Stimulated activated naive B cell treated with anti-CD40 and anti-IgM and Interleukin-4, amounts not matched to agents 10 μg/mL and 1 μg/mL and 100 μg/mL, for 72 hours (primary cell): ENCODE results near the gene SLC25A18.
"Not testable (repeated sequence)": the region's sequence is repeated elsewhere in the genome, so short reads cannot be mapped to it uniquely, and the experiment has no call there.

Source experiments
- ATAC-seq, 2 donors: fragments of 150-1000 bp; cut with Tn5 transposase; replicated peaks; 2 replicates each; pipeline ENCODE4 v1.10.0; 2021; ENCODE audit warnings: moderate library complexity in 1 of 2
- DNase-seq: peaks from one replicate; pipeline ENCODE4 v3.0.0; 2021
- H3K27ac Mint-ChIP-seq: one replicate; pipeline ENCODE4 v1.8.0; 2022; ENCODE audit warnings: mild to moderate bottlenecking, mixed read lengths
- H3K27me3 Mint-ChIP-seq, 2 donors: one replicate each; pipeline ENCODE4 v1.8.0; 2022; ENCODE audit warnings: mixed read lengths in 2 of 2
- H3K36me3 Mint-ChIP-seq, 2 donors: one replicate each; pipeline ENCODE4 v1.8.0; 2022; ENCODE audit warnings: mixed read lengths in 2 of 2, mild to moderate bottlenecking in 1 of 2
- H3K4me1 Mint-ChIP-seq, 2 donors: one replicate each; pipeline ENCODE4 v1.8.0; 2022; ENCODE audit warnings: mixed read lengths in 2 of 2, mild to moderate bottlenecking in 1 of 2
- H3K4me3 Mint-ChIP-seq, 2 donors: one replicate each; pipeline ENCODE4 v1.8.0; 2022; ENCODE audit warnings: mild to moderate bottlenecking in 2 of 2, mixed read lengths in 2 of 2, moderate library complexity in 1 of 2
- H3K9me3 Mint-ChIP-seq, 2 donors: one replicate each; pipeline ENCODE4 v1.8.0; 2022; ENCODE audit warnings: mixed read lengths in 2 of 2, mild to moderate bottlenecking in 1 of 2

Gene SLC25A18

DNA sequence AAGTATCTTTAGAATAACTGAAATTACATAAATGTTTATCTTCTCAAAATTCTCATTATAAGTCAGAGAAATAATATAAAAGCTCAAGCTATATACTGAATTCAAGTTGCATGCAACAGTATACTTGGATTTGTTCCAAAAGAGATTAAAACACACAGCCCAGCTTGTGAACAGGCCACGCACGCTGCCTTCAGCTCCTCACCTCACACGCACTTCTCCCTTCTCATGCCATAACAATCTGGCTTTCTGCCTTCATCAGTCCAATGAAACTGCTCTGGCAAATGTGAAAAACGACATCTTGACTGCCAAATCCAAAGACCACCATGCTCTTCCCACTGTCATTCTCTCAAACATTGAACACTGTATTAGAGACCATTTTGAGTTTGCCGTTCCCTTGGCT is 43.2 kb downstream of the SLC25A18 start:
- DNase-seq (no peak), ATAC-seq (no peak)
- no peaks in the 10 kb centered on the region for H3K9me3 Mint-ChIP-seq
- no peak overlapping the region for H3K27ac Mint-ChIP-seq
- H3K4me3 Mint-ChIP-seq, result no peak overlapping the region
- no peaks in the 10 kb centered on the region for H3K4me1 Mint-ChIP-seq
- H3K27me3 Mint-ChIP-seq, result no peaks in the 10 kb centered on the region
- peaks cover 10 to 23% of the 10 kb centered on the region in 2 donors for H3K36me3 Mint-ChIP-seq

DNA sequence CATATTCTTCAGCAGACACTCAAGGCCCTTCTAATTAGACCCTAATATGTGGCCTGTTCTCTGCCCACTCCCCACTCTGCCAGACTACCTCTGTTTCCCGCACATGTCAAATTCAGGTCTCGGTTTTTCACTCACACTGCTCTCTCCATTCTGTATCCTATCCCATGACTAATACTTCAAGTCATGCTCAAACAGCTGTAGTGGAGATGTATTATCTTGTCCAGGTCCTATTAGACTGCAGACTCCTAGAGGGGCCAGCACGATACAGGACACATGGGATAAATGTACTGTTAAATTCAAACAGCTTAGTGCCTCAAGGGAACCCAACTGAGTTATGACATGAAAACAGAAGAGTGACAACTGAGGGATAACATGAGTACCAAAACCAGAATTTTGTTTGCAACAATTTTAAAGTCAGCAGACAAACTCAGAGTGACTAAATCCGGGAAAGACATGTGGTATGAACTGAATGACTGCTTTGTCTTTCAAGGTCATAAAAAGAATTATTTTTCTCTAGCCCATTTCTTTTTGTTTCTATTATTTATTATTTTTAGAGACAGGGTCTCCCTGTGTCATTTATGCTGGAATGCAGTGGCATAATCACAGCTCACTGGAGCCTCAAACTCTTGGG is 44.7 kb downstream of the SLC25A18 start:
- Mint-ChIP-seq H3K27me3 (no peaks in the 10 kb centered on the region), H3K4me1 (no peaks in the 10 kb centered on the region), H3K36me3 (peaks cover 13 to 36% of the 10 kb centered on the region in 2 donors), H3K9me3 (no peaks in the 10 kb centered on the region), H3K4me3 (no peak overlapping the region), H3K27ac (no peak overlapping the region)
- DNase-seq (no peak), ATAC-seq (no peak)

DNA sequence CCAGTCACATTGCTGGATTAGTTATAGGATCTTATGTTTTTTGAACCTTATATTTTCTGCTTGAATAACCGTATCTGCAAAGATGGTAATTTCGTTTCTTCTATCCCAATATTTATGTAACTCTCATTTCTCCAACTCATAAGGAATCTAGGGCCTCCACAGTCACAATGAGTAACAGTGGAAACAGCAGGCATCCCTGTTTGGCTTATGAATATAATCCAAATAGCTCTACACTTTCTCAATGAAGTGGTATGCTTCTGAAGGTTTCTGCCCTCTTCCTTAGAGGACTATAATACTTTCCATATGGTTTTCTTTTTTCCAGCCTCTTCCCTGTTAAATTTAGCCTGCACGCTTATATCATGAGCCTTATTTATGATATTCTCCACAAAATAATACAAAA is 48.8 kb downstream of the SLC25A18 start:
- ATAC-seq (no peak), DNase-seq (no peak)
- Mint-ChIP-seq H3K36me3 (peaks cover 19 to 46% of the 10 kb centered on the region in 2 donors), H3K4me3 (no peak overlapping the region), H3K9me3 (no peaks in the 10 kb centered on the region), H3K27me3 (no peaks in the 10 kb centered on the region), H3K27ac (no peak overlapping the region), H3K4me1 (no peaks in the 10 kb centered on the region)

GRCh38 chr22:17613280-17613679 is 50.0 kb downstream of the SLC25A18 start:
- no peaks in the 10 kb centered on the region for H3K27me3 Mint-ChIP-seq
- no peak for ATAC-seq
- no peak for DNase-seq
- H3K4me1 Mint-ChIP-seq, result no peaks in the 10 kb centered on the region
- H3K9me3 Mint-ChIP-seq, result no peaks in the 10 kb centered on the region
- peaks cover 19 to 49% of the 10 kb centered on the region in 2 donors for H3K36me3 Mint-ChIP-seq
- H3K27ac Mint-ChIP-seq, result no peak overlapping the region
- H3K4me3 Mint-ChIP-seq, result no peak overlapping the region

DNA sequence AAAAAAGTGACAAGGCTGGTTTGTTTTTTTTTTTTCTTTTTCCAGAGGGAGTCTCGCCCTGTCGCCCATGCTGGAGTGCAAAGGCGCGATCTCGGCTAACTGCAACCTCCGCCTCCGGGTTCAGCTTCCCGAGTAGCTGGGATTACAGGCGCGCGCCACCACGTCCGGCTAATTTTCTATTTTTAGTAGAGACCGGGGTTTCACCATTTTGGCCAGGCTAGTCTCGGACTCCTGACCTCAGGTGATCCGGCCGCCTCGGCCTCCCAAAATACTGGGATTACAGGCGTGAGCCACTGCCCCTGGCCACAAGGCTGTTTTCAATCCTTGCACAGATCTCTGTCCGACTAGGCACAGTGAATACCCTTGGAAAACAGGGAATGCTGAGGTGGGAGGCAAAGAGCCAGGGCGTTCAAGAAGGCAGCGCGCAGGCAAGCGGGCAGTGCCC is 64.7 kb downstream of the SLC25A18 start:
- no peak for DNase-seq
- ATAC-seq, result no peak
- Mint-ChIP-seq H3K4me3 (peak overlapping the region; percentile 95 to 97), H3K27ac (peak overlapping the region; percentile 97), H3K36me3 (peaks cover 5 to 7% of the 10 kb centered on the region in 2 donors), H3K4me1 (peaks cover 4 to 35% of the 10 kb centered on the region in 2 donors), H3K27me3 (no peaks in the 10 kb centered on the region), H3K9me3 (no peaks in the 10 kb centered on the region)

- peaks cover 4 to 35% of the 10 kb centered on the region in 2 donors for H3K4me1 Mint-ChIP-seq
- peaks cover 3% of the 10 kb centered on the region in 2 donors for H3K36me3 Mint-ChIP-seq
- ATAC-seq (peak; percentile 100), DNase-seq (peak; percentile 95)
- no peaks in the 10 kb centered on the region for H3K9me3 Mint-ChIP-seq
- H3K27me3 Mint-ChIP-seq, result no peaks in the 10 kb centered on the region
- peak within 1 kb of the TSS; percentile 95 to 97 for H3K4me3 Mint-ChIP-seq
- H3K27ac Mint-ChIP-seq, result peak within 1 kb of the TSS; percentile 97
Observed at GRCh38 chr22:17628406-17629172, 65.3 kb downstream of the SLC25A18 start, which contains the start of gene ATP6V1E1. Gene ATP6V1E1 (minus strand): TSS chr22:17628749. CDS start chr22:17628635, 114 bp downstream.

DNA sequence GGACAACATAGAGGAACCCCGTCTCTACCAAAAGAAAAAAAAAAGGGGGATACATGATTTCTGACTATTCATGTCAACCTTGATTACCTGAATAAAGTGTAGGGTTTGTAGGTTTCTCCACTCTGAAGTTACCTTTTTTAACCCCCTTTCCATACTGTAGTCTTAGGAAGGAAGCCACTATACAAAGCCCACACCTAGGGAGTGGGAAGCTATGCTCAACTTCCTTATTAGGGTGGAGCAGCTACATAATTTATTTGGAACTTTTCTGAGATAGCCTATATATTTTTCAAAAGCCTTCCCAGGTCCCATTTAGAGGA is 65.8 kb downstream of the SLC25A18 start:
- ATAC-seq, result peak; percentile 17 to 23
- H3K27me3 Mint-ChIP-seq, result no peaks in the 10 kb centered on the region

GRCh38 chr22:17629641-17630040 is 66.3 kb downstream of the SLC25A18 start:
- Mint-ChIP-seq H3K27ac (peak overlapping the region; percentile 67), H3K4me3 (peak overlapping the region in 1 of 2 donors; percentile 95), H3K36me3 (peaks cover 0 to under 1% of the 10 kb centered on the region in 2 donors), H3K9me3 (no peaks in the 10 kb centered on the region), H3K4me1 (peaks cover 2 to 27% of the 10 kb centered on the region in 2 donors), H3K27me3 (no peaks in the 10 kb centered on the region)
- DNase-seq, result no peak
- no peak for ATAC-seq

More for the DNA sequence above, 65.8 kb downstream of the SLC25A18 start:
- H3K4me1 Mint-ChIP-seq, result peaks cover 2 to 30% of the 10 kb centered on the region in 2 donors
- H3K4me3 Mint-ChIP-seq, result peak overlapping the region; percentile 95 to 97
- no peak for DNase-seq
- H3K36me3 Mint-ChIP-seq, result peaks cover 0 to 3% of the 10 kb centered on the region in 2 donors
- no peaks in the 10 kb centered on the region for H3K9me3 Mint-ChIP-seq
- H3K27ac Mint-ChIP-seq, result peak overlapping the region; percentile 97

GRCh38 chr22:17631076-17631565 is 67.8 kb downstream of the SLC25A18 start:
- ATAC-seq (no peak), DNase-seq (no peak)
- H3K4me3 Mint-ChIP-seq, result no peak overlapping the region
- H3K27me3 Mint-ChIP-seq, result no peaks in the 10 kb centered on the region
- H3K27ac Mint-ChIP-seq, result no peak overlapping the region
- peaks cover 2 to 14% of the 10 kb centered on the region in 2 donors for H3K4me1 Mint-ChIP-seq
- no peaks in the 10 kb centered on the region for H3K36me3 Mint-ChIP-seq
- no peaks in the 10 kb centered on the region for H3K9me3 Mint-ChIP-seq

- H3K36me3 Mint-ChIP-seq, result no peaks in the 10 kb centered on the region
- H3K9me3 Mint-ChIP-seq, result no peaks in the 10 kb centered on the region
- H3K27me3 Mint-ChIP-seq, result no peaks in the 10 kb centered on the region
- peaks cover 7 to 19% of the 10 kb centered on the region in 2 donors for H3K4me1 Mint-ChIP-seq
- ATAC-seq (no peak), DNase-seq (no peak)
- no peak overlapping the region for H3K4me3 Mint-ChIP-seq
- H3K27ac Mint-ChIP-seq, result no peak overlapping the region
Observed at GRCh38 chr22:17633217-17633997, 70.1 kb downstream of the SLC25A18 start.

- no peaks in the 10 kb centered on the region for H3K27me3 Mint-ChIP-seq
- peaks cover 7 to 19% of the 10 kb centered on the region in 2 donors for H3K4me1 Mint-ChIP-seq
- no peak overlapping the region for H3K27ac Mint-ChIP-seq
- DNase-seq (no peak), ATAC-seq (no peak)
- peaks cover 3% of the 10 kb centered on the region in 2 donors for H3K36me3 Mint-ChIP-seq
- H3K9me3 Mint-ChIP-seq, result no peaks in the 10 kb centered on the region
- H3K4me3 Mint-ChIP-seq, result no peak overlapping the region
Observed at GRCh38 chr22:17633998-17634323, 70.7 kb downstream of the SLC25A18 start.

- Mint-ChIP-seq H3K27me3 (no peaks in the 10 kb centered on the region), H3K4me1 (peaks cover 5 to 19% of the 10 kb centered on the region in 2 donors), H3K27ac (peak overlapping the region; percentile 42), H3K4me3 (no peak overlapping the region), H3K36me3 (peaks cover 3% of the 10 kb centered on the region in 2 donors), H3K9me3 (no peaks in the 10 kb centered on the region)
- DNase-seq (no peak), ATAC-seq (no peak)
Observed at GRCh38 chr22:17634696-17635095, 71.4 kb downstream of the SLC25A18 start.

DNA sequence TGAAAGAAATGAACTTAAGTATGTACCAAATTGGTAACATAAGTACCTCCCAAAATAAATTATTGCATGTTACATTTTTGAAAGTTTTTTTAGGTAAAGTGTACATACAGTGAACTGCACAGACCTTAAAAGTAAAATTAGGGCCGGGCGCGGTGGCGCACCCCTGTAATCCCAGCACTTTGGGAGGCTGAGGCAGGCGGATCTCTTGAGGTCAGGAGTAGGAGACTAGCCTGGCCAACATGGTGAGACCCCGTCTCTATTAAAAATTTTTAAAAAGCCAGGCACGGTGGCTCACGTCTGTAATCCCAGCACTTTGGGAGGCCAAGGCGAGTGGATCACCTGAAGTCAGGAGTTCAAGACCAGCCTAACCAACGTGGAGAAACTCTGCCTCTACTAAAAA is 73.6 kb downstream of the SLC25A18 start:
- not testable (repeated sequence) for H3K9me3 Mint-ChIP-seq, H3K36me3 Mint-ChIP-seq, DNase-seq, H3K27me3 Mint-ChIP-seq, H3K27ac Mint-ChIP-seq, H3K4me3 Mint-ChIP-seq, ATAC-seq
- peaks cover 4 to 25% of the 10 kb centered on the region in 2 donors for H3K4me1 Mint-ChIP-seq

- Mint-ChIP-seq H3K4me1 (peaks cover 4 to 25% of the 10 kb centered on the region in 2 donors), H3K27ac (peak overlapping the region; percentile 100), H3K36me3 (peaks cover 5 to 15% of the 10 kb centered on the region in 2 donors), H3K27me3 (no peaks in the 10 kb centered on the region), H3K4me3 (peak overlapping the region; percentile 91 to 97), H3K9me3 (no peaks in the 10 kb centered on the region)
- ATAC-seq (no peak), DNase-seq (no peak)
Observed at GRCh38 chr22:17637490-17638181, 74.3 kb downstream of the SLC25A18 start.
